GM12873 (cell line): ENCODE data around the gene PYGO2.

Source experiments
- TF ChIP-seq, protein P1 (sequence below): IDR thresholded peaks from 2 replicates; pipeline ENCODE4 v1.5.1; 2012; ENCODE audit warnings: low read depth, mild to moderate bottlenecking, moderate library complexity, low read length, control low read depth; ENCODE audit not compliant: insufficient read depth; ENCODE audit errors: missing control alignments

Gene PYGO2

DNA sequence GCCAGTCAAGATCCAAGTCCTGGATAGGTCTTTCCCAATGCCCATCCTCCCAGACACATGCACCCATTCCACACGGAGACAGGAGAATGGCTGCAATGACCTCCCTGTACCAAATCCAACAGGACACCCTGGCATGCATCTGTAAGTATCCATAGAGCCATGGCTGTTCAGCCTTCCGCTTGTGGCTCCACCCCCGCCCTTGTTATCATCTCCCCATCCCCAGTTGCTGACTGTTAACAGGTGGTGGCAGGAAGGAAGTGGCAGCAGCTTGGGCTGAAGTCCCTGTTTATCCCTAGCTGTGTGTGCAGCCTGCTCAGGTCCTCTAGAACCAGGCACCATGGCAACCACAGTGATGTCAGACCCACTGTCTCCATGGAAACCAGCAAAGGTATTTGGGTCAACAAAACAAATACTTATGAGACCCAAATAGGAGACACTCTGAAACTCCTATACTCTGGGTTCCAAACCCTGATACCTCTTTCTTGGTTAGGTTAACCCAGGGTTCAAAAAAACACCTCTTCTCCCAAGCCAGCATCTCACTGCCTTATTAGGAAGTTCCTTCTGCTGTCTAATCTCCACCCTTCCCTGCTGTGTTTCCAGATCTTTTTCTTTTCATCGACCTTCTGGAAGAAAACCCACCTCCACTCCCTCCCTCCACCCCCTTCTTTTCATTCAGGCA, 6.4 kb downstream of the PYGO2 start:
- TF ChIP-seq, protein P1, sequence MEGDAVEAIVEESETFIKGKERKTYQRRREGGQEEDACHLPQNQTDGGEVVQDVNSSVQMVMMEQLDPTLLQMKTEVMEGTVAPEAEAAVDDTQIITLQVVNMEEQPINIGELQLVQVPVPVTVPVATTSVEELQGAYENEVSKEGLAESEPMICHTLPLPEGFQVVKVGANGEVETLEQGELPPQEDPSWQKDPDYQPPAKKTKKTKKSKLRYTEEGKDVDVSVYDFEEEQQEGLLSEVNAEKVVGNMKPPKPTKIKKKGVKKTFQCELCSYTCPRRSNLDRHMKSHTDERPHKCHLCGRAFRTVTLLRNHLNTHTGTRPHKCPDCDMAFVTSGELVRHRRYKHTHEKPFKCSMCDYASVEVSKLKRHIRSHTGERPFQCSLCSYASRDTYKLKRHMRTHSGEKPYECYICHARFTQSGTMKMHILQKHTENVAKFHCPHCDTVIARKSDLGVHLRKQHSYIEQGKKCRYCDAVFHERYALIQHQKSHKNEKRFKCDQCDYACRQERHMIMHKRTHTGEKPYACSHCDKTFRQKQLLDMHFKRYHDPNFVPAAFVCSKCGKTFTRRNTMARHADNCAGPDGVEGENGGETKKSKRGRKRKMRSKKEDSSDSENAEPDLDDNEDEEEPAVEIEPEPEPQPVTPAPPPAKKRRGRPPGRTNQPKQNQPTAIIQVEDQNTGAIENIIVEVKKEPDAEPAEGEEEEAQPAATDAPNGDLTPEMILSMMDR, result no peak

DNA sequence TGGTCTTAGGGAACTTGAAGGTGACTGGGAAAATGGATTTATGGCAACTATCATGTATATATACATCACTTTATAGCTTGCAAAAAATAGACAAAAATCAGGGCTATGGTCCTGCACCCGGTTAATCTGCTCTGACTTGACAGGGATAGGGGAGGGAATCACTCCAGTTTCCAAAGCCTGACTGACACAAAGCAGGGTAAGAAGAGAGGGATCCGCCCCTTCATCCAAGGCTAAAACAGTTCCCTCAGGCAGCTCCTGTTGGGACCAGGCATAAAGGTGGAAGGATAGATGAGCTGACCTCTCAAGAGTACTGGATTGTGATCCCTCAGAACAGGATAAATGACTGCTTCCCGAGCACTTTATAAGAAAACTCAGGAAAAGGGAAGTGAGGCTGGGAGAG, 7.0 kb downstream of the PYGO2 start:
- TF ChIP-seq, protein P1, result no peak

DNA sequence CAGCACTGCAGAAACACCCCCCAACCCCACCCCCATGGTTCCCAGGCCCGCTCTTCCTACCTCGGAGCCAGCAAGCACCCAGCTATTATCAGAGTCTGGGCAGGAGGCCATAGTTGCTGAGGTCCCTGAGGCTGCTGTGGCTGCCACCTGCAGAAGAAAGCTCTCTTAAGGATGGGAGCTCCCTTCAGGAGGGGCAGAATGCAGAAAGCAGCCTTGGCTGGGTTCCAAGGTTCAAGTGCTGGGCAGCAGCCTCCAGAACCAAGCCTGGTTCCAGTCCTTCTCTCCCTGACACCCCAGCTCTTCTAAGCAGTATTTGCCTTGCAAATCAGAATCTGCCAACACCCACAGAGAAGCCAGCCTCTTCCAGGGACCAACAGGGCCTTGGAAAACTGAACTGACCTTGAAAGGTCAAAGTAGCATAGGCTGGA, 8.0 kb downstream of the PYGO2 start:
- TF ChIP-seq, protein P1, result no peak

DNA sequence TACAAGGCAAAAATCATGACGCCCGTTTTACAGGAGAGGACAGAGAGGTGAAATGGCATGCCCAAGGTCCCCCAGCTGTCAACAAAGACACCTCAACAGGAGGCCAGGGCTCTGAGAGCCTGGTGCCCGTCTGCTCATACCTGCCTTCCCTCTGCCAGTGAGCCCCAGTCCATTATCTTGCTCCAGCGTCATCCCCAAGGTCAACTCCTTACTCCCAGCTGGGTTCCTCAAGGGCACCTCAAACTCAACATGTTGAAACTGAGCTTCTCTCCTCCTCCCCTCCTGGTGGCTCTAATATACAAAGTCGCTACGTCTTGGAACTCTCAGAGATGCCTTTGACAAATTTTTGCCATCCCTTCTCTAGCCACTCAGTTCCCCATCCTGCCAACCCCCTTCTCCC, 8.9 kb downstream of the PYGO2 start:
- TF ChIP-seq, protein P1, result no peak

DNA sequence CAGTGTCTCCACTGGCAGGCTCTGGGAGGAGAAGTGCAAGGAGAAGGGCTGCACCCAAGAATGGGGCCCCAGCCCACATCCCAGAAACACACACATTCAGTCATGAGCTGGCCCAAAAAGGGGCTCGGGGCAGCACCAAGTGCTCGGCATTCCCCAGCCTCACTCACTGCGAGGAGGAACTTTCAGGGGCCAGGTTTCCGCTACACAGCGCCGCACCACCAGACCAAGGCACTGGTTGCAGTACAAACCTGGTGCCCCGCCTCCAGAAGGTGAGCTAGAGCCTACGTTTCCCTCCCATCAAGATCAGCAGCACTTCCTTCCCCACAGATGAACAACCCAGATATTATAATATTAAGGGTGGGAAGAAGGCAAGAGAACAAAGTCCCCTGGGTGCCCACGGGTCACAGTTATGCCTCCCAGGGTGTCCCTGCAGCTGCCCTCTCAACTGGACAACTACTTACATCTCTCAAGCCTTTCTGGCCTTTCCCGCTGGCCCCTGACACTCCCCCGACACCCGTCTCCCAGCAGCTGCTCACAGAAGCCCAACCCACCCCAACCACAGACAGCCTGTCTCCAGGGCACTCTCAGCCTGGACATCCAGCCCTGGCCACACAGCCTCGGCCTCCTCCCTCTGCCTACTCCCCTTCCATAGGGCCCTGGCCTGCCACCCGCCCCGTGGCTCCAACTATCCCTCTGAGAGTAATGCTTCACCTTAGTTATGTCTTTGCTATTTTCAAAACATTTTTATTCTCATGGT, 9.5 kb downstream of the PYGO2 start:
- TF ChIP-seq, protein P1, result no peak

DNA sequence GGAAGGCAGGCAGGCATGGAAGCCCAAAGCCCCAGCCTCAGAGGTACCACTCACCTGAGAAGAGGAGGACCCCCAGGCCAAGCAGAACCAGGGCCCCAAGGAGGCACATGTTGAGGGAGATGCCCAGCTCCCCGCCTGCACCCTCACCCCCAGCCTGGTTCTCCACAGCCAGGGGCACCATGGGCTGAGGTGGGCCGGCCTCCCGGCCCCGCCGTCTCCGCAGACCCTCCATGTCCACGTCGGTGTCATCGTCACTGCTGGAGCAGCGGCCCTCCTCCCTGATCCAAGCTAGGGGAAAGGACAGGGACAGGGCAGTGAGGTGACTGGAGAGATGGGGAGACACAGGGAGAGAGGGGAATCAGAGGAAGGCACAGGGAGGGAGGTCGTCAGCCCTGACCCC, 13.5 kb downstream of the PYGO2 start:
- TF ChIP-seq, protein P1, result no peak

DNA sequence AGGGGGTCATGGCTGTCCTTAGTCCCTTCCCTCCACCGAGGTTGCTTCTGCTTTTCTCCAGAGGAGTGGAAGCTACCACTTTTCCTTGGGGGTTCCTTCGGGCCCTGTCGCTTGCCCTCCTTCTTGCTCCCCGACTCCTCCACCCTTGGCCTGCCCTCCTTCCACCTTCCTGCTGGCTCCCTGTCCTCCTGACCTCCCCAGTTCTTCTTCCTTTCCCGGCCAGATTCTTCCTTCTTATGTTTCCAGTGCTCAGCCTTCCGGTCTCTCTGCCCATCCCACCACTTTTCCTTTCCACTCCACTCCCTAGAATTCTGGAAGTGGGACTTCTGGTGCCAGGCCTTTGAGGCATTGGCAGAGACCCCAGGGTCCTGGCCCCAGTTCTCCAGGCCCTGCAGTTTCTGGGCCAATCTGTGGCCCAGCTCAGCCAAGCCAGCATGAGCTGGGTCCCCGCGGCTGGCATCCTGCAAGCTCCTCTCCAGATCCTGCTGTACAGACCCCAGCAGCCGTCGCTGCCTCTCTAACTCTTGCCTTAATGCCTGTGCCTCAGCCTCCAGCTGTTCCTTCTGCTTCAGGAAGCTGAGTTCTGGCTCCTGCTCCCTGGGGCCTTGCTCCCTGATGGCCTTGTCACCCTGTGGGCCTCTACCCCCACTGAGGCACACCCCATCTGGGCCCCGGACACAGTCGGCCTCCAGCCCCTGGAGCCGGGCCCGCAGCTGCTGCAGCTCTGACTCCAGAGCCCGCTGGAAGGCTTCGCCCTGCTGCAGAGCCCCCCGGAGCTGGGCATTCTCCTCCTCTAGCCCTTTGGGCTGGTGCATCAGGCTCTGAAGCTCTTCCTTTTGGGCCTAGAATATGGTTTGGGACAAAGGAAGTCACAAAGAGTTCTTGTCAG, 15.4 kb downstream of the PYGO2 start:
- TF ChIP-seq, protein P1, result no peak
